ENCODE data around the gene HSD17B11.
A peak's percentile ranks its signal among the peaks of the same experiment; 100 is the strongest.
"Not testable (repeated sequence)": the region's sequence is repeated elsewhere in the genome, so short reads cannot be mapped to it uniquely, and the experiment has no call there.

HSD17B11 gene

DNA sequence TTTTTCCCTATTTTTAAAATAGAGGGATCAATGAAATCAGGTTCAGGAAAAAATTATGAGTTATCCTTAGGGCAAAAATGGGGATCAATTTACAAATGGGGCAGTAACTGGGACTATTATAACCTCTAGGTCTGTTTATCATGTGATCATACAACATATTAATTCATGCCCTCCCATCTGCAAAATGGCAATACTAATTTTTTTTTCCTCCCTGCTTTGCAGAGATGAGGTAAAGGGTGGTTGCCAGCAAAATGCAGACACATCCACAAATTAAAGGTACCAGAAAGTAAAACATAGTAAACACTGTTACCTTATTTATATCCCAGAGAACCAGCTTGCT lies 467 bp downstream of the HSD17B11 start:
- peak overlapping the region; percentile 49 for H3K4me3 ChIP-seq (ENCODE audit: control insufficient read depth, low read depth, low read length)
- no peak for DNase-seq (ENCODE audit: low read depth)
- TF ChIP-seq, protein P1, sequence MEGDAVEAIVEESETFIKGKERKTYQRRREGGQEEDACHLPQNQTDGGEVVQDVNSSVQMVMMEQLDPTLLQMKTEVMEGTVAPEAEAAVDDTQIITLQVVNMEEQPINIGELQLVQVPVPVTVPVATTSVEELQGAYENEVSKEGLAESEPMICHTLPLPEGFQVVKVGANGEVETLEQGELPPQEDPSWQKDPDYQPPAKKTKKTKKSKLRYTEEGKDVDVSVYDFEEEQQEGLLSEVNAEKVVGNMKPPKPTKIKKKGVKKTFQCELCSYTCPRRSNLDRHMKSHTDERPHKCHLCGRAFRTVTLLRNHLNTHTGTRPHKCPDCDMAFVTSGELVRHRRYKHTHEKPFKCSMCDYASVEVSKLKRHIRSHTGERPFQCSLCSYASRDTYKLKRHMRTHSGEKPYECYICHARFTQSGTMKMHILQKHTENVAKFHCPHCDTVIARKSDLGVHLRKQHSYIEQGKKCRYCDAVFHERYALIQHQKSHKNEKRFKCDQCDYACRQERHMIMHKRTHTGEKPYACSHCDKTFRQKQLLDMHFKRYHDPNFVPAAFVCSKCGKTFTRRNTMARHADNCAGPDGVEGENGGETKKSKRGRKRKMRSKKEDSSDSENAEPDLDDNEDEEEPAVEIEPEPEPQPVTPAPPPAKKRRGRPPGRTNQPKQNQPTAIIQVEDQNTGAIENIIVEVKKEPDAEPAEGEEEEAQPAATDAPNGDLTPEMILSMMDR (IDR thresholded peaks at IDR 0.05; ENCODE audit: control insufficient read depth, insufficient read depth, low read depth, low read length, missing control alignments), result no peak

DNA sequence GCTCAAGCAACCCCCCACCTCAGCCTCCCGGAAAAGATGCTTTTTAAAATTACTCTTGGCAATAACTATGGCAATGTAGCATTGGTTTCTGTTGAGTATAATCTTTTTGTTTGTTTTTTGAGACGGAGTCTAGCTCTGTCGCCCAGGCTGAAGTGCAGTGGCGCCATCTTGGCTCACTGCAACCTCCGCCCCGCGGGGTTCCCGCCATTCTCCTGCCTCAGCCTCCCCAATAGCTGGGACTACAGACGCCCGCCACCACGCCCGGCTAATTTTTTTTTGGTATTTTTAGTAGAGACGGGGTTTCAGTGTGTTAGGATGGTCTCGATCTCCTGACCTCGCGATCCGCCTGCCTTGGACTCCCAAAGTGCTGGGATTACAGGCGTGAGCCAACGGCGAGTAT lies 933 bp downstream of the HSD17B11 start:
- H3K4me3 ChIP-seq (ENCODE audit: control insufficient read depth, low read depth, low read length), result peak overlapping the region; percentile 49
- DNase-seq (ENCODE audit: low read depth), result not testable (repeated sequence)

DNA sequence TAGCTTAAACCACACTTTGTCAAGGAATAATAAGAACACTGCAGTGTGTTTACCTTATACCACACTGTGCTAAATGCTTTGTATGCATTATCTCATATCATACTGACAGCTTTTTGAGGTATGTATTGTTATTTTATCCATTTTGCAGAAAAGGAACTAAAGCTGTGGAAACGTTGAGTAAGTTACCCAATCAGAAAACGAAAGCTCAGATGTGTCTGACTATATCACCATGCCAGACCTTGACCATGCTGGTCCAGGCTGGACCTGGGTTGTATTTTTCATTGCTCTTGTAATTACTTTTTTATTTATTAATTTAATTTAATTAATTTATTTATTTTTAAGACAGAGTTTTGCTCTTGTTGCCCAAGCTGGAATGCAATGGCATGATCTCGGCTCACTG lies 2.1 kb downstream of the HSD17B11 start:
- H3K4me3 ChIP-seq (ENCODE audit: control insufficient read depth, low read depth, low read length), result no peak overlapping the region
- no peak for DNase-seq (ENCODE audit: low read depth)
- TF ChIP-seq, protein P1 (IDR thresholded peaks at IDR 0.05; ENCODE audit: control insufficient read depth, insufficient read depth, low read depth, low read length, missing control alignments), result no peak

DNA sequence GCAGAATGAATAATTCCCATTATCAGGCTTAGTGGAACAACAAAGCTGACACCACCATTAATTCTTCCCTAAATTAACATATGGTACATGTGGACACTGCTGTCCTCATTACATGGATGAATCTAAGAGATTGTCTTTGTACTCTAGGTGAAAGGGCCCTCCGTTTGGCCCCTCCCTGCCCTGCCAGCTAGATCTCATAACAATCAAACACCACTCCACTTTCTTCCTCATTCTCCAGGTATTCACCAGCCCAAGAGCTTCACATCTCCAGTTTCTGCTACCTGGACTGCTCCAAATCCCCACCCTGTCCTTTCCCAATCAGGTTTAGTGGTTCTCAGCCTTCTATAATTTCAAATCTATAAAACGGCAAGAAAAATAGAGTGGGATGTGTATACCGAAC lies 3.8 kb downstream of the HSD17B11 start:
- TF ChIP-seq, protein P1 (IDR thresholded peaks at IDR 0.05; ENCODE audit: control insufficient read depth, insufficient read depth, low read depth, low read length, missing control alignments), result no peak
- no peak overlapping the region for H3K4me3 ChIP-seq (ENCODE audit: control insufficient read depth, low read depth, low read length)
- DNase-seq (ENCODE audit: low read depth), result no peak

DNA sequence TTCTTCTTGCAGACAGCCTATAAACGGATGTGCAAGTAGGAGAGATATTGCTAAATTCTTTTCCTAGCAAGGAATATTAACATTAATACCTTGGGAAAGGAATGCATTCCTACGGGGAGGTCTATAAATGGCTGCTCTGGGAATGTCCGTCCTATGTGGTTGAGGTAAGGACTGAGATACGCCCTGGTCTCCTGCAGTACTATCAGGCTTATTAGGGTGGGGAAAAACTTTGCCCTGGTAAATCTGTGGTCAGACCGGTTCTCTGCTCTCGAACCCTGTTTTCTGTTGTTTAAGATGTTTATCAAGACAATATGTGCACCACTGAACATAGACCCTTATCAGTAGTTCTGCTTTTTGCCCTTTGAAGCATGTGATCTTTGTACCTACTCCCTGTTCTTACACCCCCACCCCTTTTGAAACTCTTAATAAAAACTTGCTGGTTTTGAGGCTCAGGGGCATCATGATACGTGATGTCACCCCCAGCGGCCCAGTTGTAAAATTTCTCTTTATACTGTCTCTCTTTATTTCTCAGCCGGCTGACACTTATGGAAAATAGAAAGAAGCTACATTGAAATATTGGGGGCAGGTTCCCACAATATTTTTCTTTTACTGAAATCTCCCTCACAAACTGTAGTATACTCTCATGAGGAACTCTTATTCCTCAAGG lies 6.4 kb downstream of the HSD17B11 start:
- not testable (repeated sequence) for DNase-seq (ENCODE audit: low read depth); H3K4me3 ChIP-seq (ENCODE audit: control insufficient read depth, low read depth, low read length)

DNA sequence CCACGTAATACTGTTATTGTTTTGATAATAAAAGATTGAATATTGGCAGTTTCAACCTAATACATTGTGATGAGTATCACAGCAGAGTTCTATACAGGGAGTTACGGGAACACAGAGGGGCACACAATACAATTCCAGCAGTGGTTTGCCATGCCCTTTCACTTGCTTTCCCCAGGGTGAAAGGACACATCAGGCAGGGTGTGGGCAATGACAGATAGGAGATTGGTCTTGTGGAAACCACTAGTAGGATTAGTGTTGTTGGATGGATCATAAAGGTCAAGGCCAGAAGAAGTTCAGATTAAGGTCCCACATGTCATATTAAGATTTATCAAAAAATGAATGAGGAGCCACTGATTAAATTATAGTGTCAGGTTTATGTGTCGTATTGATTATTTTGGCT lies 8.1 kb downstream of the HSD17B11 start:
- H3K4me3 ChIP-seq (ENCODE audit: control insufficient read depth, low read depth, low read length), result no peak overlapping the region
- TF ChIP-seq, protein P1 (IDR thresholded peaks at IDR 0.05; ENCODE audit: control insufficient read depth, insufficient read depth, low read depth, low read length, missing control alignments), result no peak
- DNase-seq (ENCODE audit: low read depth), result no peak

DNA sequence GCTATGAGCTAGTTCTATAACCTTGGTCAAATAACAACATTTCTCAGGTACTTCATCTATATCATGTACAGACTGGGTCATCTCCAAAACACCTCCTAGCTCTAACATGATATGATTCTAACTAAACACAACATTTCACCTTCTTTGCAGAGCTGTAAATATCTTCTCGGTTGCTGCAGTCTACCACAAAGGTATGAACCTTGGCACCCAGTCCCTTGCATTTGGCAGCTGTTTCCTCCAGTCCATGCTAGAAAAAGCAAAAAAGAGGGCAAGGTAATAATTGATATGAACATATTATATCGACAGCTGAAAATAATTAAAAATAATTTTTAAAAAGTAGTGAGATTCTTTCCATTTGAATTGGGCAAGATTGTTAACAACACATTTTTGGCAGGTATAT lies 8.9 kb downstream of the HSD17B11 start:
- TF ChIP-seq, protein P1 (IDR thresholded peaks at IDR 0.05; ENCODE audit: control insufficient read depth, insufficient read depth, low read depth, low read length, missing control alignments), result no peak
- no peak overlapping the region for H3K4me3 ChIP-seq (ENCODE audit: control insufficient read depth, low read depth, low read length)
- no peak for DNase-seq (ENCODE audit: low read depth)

DNA sequence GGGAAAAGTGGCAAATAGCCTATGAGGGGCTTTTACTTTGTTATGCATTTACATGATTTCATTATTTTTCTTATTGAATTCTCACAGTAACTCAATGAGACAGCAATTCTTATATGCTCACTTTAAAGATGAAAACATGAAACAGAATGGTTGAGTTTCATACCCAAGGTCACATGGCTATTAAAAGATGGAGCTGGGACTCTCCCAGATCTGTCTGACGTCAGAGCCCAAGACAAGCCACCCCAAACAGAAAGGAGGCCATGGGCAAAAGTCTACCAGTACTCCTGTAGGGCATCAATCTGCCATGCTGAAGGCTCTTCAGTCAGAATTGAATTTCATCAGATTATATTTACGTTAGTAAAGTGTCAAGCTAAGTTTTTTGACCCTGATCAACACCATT lies 13.2 kb downstream of the HSD17B11 start:
- TF ChIP-seq, protein P1 (IDR thresholded peaks at IDR 0.05; ENCODE audit: control insufficient read depth, insufficient read depth, low read depth, low read length, missing control alignments), result no peak
- DNase-seq (ENCODE audit: low read depth), result no peak
- no peak overlapping the region for H3K4me3 ChIP-seq (ENCODE audit: control insufficient read depth, low read depth, low read length)

All from AG09309 (cell line).